Measurements from ENCODE around the gene MYCN.

DNA sequence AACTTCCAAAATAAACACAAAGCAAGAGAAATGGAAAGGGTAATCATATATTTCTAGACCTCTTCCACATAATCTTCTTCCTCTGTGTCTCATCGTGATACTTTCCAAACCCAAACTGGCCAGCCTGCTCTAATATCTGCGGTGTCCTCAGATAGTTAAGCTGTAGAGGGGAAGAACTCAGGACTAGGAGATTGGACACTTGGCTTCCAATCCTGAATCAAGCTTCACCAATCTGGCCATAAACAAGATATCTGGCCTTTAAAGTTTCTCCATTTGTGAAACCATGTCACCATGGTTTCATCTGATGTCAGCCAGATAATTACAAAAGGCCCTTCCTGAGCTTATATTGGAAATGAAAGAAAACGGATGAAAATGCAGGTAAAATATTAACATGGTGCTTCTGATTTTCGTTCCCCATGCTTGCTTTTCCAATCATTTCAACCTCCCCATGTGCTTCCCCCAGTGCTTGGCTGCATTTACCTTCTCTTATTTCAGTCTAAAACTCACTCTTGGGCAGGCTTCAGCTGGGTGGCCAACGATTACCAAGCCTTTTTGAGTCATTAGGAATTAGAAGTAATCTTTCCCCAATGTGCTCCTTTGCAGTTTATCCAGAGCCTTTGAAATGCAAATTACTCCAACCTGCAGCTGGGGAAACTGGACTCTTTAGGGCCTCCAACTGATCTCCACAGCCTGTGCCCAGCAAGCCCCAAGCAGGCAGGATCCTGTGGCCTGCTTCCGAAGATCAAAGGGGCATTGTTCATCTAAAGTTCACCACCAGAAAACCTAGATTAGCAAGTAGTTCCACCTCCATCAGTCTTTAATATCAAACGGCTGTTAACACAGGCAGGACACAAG, 44.5 kb upstream of the MYCN start:
- TF ChIP-seq CTCF (IDR thresholded peaks at IDR 0.05) (no peak), MXI1 (IDR thresholded peaks at IDR 0.05; ENCODE audit: low read depth, low read length) (no peak), SMC3 (IDR thresholded peaks at IDR 0.05; ENCODE audit: low read depth, low read length) (no peak), EP300 (IDR thresholded peaks at IDR 0.05; ENCODE audit: borderline replicate concordance in 1 of 2, low read depth in 1 of 2, low read length in 1 of 2) (no peak), POLR2AphosphoS5 (IDR thresholded peaks at IDR 0.05; ENCODE audit: low read depth, low read length) (no peak), GABPA (IDR thresholded peaks at IDR 0.05; ENCODE audit: low read depth) (no peak), REST (IDR thresholded peaks at IDR 0.05; ENCODE audit: low read depth, low read length) (no peak), FOXM1 (IDR thresholded peaks at IDR 0.05; ENCODE audit: low read depth) (no peak), GATA2 (CRISPR knock-in tag; IDR thresholded peaks at IDR 0.05) (no peak)
- TF ChIP-seq, protein P1, sequence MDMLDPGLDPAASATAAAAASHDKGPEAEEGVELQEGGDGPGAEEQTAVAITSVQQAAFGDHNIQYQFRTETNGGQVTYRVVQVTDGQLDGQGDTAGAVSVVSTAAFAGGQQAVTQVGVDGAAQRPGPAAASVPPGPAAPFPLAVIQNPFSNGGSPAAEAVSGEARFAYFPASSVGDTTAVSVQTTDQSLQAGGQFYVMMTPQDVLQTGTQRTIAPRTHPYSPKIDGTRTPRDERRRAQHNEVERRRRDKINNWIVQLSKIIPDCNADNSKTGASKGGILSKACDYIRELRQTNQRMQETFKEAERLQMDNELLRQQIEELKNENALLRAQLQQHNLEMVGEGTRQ (IDR thresholded peaks at IDR 0.05; ENCODE audit: borderline replicate concordance, low read depth, low read length), result no peak
